Gastrocnemius medialis (tissue), 4 donors: ENCODE results near the gene POPDC2. TPM values are rescaled to one million over a fixed set of nuclear protein-coding genes. Genes with fewer than 3 reads are reported as not detected.

Experiments
- ATAC-seq, 2 donors: fragments of 150-250 bp; one replicate each; pipeline ENCODE4 v1.9.1; 2016
- DNase-seq, 2 donors: peaks; one replicate each; pipeline ENCODE4 v3.0.0-alpha.2; 2019
- H3K27ac ChIP-seq, 4 donors: fragments of 200-600 bp; sonication (generic); 1 replicate in 1 of 4; 2 replicates in 3 of 4; pipeline ENCODE4 v1.5.1; 2016 to 2018; ENCODE audit warnings: mild to moderate bottlenecking in 2 of 4, moderate library complexity in 1 of 4
- H3K27me3 ChIP-seq, 3 donors: fragments of 200-600 bp; sonication (generic) in 2 of 3; 1 replicate in 1 of 3; 2 replicates in 2 of 3; pipeline versions ENCODE4 v1.5.1 to v1.6.0; 2016 to 2019; ENCODE audit warnings: mild to moderate bottlenecking in 1 of 3, moderate library complexity in 1 of 3
- H3K36me3 ChIP-seq, 2 donors: fragments of 200-600 bp; sonication (generic) in 1 of 2; one replicate each; pipeline ENCODE4 v1.5.1; 2017 to 2018
- H3K4me1 ChIP-seq, 2 donors: fragments of 200-600 bp; sonication (generic) in 1 of 2; one replicate each; pipeline ENCODE4 v1.5.1; 2016 to 2017; ENCODE audit warnings: mild to moderate bottlenecking in 2 of 2
- H3K4me3 ChIP-seq, 4 donors: fragments of 200-600 bp; sonication (generic) in 3 of 4; 1 replicate in 1 of 4; 2 replicates in 3 of 4; pipeline ENCODE4 v1.5.1; 2016 to 2019; ENCODE audit warnings: mild to moderate bottlenecking in 2 of 4
- H3K9me3 ChIP-seq, 3 donors: fragments of 200-600 bp; sonication (generic) in 2 of 3; 1 replicate in 1 of 3; 2 replicates in 2 of 3; pipeline ENCODE4 v1.5.1; 2016 to 2019
- CTCF ChIP-seq, 5 experiments: fragments of 450-650 bp in 3 of 5; fragments of 200-600 bp in 2 of 5; sonication (generic) in 2 of 5; IDR thresholded peaks in 4 of 5; conservative IDR thresholded peaks in 1 of 5; 1 replicate in 4 of 5; 2 replicates in 1 of 5; pipeline ENCODE4 v1.5.1; 2016 to 2019; ENCODE audit warnings: antibody characterized with exemption in 5 of 5, mild to moderate bottlenecking in 3 of 5, moderate library complexity in 3 of 5
- POLR2A ChIP-seq, 2 donors: fragments of 450-650 bp; IDR thresholded peaks; one replicate each; pipeline ENCODE4 v1.6.1; 2017; ENCODE audit warnings: antibody characterized with exemption in 2 of 2, mild to moderate bottlenecking in 2 of 2, moderate library complexity in 2 of 2
- in situ Hi-C, 4 donors: fragments of 200-750 bp; cut with MboI; loops; one replicate each; pipeline versions ENCODE4 v1.15.0 to v1.8.0; 2017; ENCODE audit warnings: low sequenced_read_pairs in 4 of 4
- intact Hi-C: fragments of 100-400 bp; cut with DNase I; formaldehyde crosslinking; loops from one replicate; pipeline ENCODE4 v1.15.1; 2023; ENCODE audit warnings: low total_unique reads
- total RNA-seq, 4 donors: library from RNA; depleted of rRNA; stranded (reverse); fragments of >200 nt; gene quantifications; one replicate each; pipeline versions ENCODE4 v1.1.0 to v1.2.3, GENCODE V29; 2016

The POPDC2 gene
- total RNA-seq, 4 donors from 2014 or later, result 7.8 to 38.9 (median 30.3) TPM

- in situ Hi-C loops (no loop called here), intact Hi-C loops (no loop called here)
- no peak overlapping the region for H3K4me3 ChIP-seq
- no peaks in the 10 kb centered on the region for H3K27me3 ChIP-seq
- H3K9me3 ChIP-seq, result no peaks in the 10 kb centered on the region
- ATAC-seq (no peak), DNase-seq (no peak)
- no peaks in the 10 kb centered on the region for H3K36me3 ChIP-seq
- H3K27ac ChIP-seq, result peak overlapping the region in 1 of 4 donors; percentile 3
- peaks cover 29 to 34% of the 10 kb centered on the region in 2 donors for H3K4me1 ChIP-seq
- no peak for TF ChIP-seq POLR2A (IDR thresholded peaks at IDR 0.05)
Observed at GRCh38 chr3:119601154-119601553, 59.2 kb downstream of the POPDC2 start.

- no peaks in the 10 kb centered on the region for H3K27me3 ChIP-seq
- ATAC-seq (no peak), DNase-seq (peak in 1 of 2 donors; percentile 39)
- in situ Hi-C loops, result no loop called here
- no peaks in the 10 kb centered on the region for H3K36me3 ChIP-seq
- intact Hi-C loops, result no loop called here
- no peaks in the 10 kb centered on the region for H3K9me3 ChIP-seq
- H3K27ac ChIP-seq, result peak overlapping the region in 1 of 4 donors; percentile 3
- TF ChIP-seq CTCF (IDR thresholded peaks at IDR 0.05 in 4 of 5, conservative IDR thresholded peaks at IDR 0.05 in 1 of 5) (peak in 4 of 5 experiments; percentile 7 to 53 (median 30)), POLR2A (IDR thresholded peaks at IDR 0.05) (no peak)
- peaks cover 33 to 38% of the 10 kb centered on the region in 2 donors for H3K4me1 ChIP-seq
- no peak overlapping the region for H3K4me3 ChIP-seq
Observed at GRCh38 chr3:119600732-119601131, 59.7 kb downstream of the POPDC2 start.

GRCh38 chr3:119599558-119600174 is 60.7 kb downstream of the POPDC2 start:
- Histone ChIP-seq H3K27me3 (no peaks in the 10 kb centered on the region), H3K4me1 (peaks cover 40 to 46% of the 10 kb centered on the region in 2 donors), H3K4me3 (no peak overlapping the region), H3K9me3 (no peaks in the 10 kb centered on the region), H3K36me3 (no peaks in the 10 kb centered on the region), H3K27ac (peak overlapping the region; percentile 4 to 90 (median 84))
- no peak for DNase-seq
- ATAC-seq, result no peak
- TF ChIP-seq POLR2A (IDR thresholded peaks at IDR 0.05), result no peak
- TF ChIP-seq CTCF (IDR thresholded peaks at IDR 0.05 in 4 of 5, conservative IDR thresholded peaks at IDR 0.05 in 1 of 5), result no peak
- in situ Hi-C loops, result no loop called here
- intact Hi-C loops, result loop anchor here (5.0 kb wide), 1 partner anchor 78 kb away; the partner anchor contains the start of gene COX17

GRCh38 chr3:119598410-119599098 is 61.8 kb downstream of the POPDC2 start:
- in situ Hi-C loops (no loop called here), intact Hi-C loops (loop anchor here (5.0 kb wide), 1 partner anchor 79 kb away; the partner anchor contains the start of gene COX17)
- DNase-seq (no peak), ATAC-seq (no peak)
- no peaks in the 10 kb centered on the region for H3K36me3 ChIP-seq
- no peaks in the 10 kb centered on the region for H3K9me3 ChIP-seq
- peak overlapping the region; percentile 80 to 90 (median 87) for H3K27ac ChIP-seq
- TF ChIP-seq POLR2A (IDR thresholded peaks at IDR 0.05) (no peak), CTCF (IDR thresholded peaks at IDR 0.05 in 4 of 5, conservative IDR thresholded peaks at IDR 0.05 in 1 of 5) (no peak)
- H3K4me3 ChIP-seq, result no peak overlapping the region
- H3K27me3 ChIP-seq, result no peaks in the 10 kb centered on the region
- H3K4me1 ChIP-seq, result peaks cover 40 to 46% of the 10 kb centered on the region in 2 donors
